Activated B cell treated with CpG ODN at 0.5 μM for 24 hours (primary cell): ENCODE measurements around the gene NCAPD2. TPM values are rescaled to one million over a fixed set of nuclear protein-coding genes. Genes with fewer than 3 reads are reported as not detected.

Experiments used
- ATAC-seq: fragments of 200-7000 bp; cut with Tn5 transposase; one replicate; pipeline ENCODE4 v1.10.0; 2021; ENCODE audit warnings: low read depth, mild to moderate bottlenecking, moderate library complexity
- CTCF ChIA-PET: fragments of 350-600 bp; sonication (Branson Sonifier 250); formaldehyde crosslinking; loops from one replicate; lab custom pipeline; 2021; ENCODE audit warnings: antibody characterized with exemption; lab: Charles Lee
- POLR2A ChIA-PET: fragments of 350-600 bp; sonication (Branson Sonifier 250); formaldehyde crosslinking; loops from one replicate; lab custom pipeline; 2021; ENCODE audit warnings: antibody characterized with exemption; lab: Charles Lee
- DNase-seq: peaks from one replicate; pipeline ENCODE4 v3.0.0; 2022
- H3K27ac Mint-ChIP-seq: one replicate; pipeline ENCODE4 v1.8.0; 2020; ENCODE audit warnings: mixed read lengths
- H3K27me3 Mint-ChIP-seq: one replicate; pipeline ENCODE4 v1.8.0; 2021; ENCODE audit warnings: mixed read lengths
- H3K36me3 Mint-ChIP-seq: one replicate; pipeline ENCODE4 v1.8.0; 2021; ENCODE audit warnings: low read depth, mixed read lengths
- H3K4me1 Mint-ChIP-seq: one replicate; pipeline ENCODE4 v1.8.0; 2021; ENCODE audit warnings: mixed read lengths
- H3K4me3 Mint-ChIP-seq: one replicate; pipeline ENCODE4 v1.8.0; 2020; ENCODE audit warnings: mild to moderate bottlenecking, mixed read lengths
- H3K9me3 Mint-ChIP-seq: one replicate; pipeline ENCODE4 v1.8.0; 2020; ENCODE audit warnings: mixed read lengths
- CTCF ChIP-seq: fragments of 200-600 bp; IDR thresholded peaks from one replicate; pipeline ENCODE4 v1.8.0; 2022; ENCODE audit warnings: antibody characterized with exemption, mild to moderate bottlenecking
- intact Hi-C: fragments of 100-400 bp; cut with micrococcal nuclease; formaldehyde crosslinking; loops from one replicate; pipeline ENCODE4 v1.15.1; 2024
- total RNA-seq: library from RNA; stranded (reverse); gene quantifications from 2 replicates; pipeline ENCODE4 v1.2.3, GENCODE V29; 2022

Gene NCAPD2
- total RNA-seq, 1 donor from 2014 or later: 40.9 TPM

DNA sequence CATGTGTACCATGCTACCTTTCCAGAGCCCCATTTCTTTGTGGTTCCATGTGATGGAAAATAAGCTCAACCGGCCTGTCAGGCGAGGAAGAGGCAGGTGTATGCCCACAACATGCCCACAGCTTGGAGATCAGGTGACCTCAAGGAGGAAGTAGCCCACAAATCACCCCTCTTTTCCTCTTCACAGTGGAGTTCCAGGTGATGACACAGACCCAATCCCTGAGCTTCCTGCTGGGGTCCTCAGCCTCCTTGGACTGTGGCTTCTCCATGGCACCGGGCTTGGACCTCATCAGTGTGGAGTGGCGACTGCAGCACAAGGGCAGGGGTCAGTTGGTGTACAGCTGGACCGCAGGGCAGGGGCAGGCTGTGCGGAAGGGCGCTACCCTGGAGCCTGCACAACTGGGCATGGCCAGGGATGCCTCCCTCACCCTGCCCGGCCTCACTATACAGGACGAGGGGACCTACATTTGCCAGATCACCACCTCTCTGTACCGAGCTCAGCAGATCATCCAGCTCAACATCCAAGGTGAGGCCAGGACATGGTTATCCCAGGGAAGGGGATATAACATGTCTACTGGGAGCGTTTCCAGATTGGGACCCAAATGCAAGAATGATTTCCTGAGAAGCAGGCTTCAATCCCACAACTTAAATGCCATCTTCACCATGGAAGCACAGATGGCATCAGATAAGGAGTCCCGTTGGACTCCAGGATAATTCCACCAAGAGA lies 36.5 kb upstream of the NCAPD2 start:
- TF ChIP-seq CTCF: no peak
- intact Hi-C loops: no loop called here
- Mint-ChIP-seq H3K4me3 (no peak overlapping the region), H3K36me3 (peaks cover 91% of the 10 kb centered on the region), H3K27me3 (no peaks in the 10 kb centered on the region), H3K4me1 (peaks cover 68% of the 10 kb centered on the region), H3K27ac (peak overlapping the region; percentile 41), H3K9me3 (no peaks in the 10 kb centered on the region)
- CTCF ChIA-PET: interaction anchor here (1.0 kb wide), 1 partner anchor 8 kb away, joined by 3 read pairs; no protein-coding TSS in a partner anchor
- ATAC-seq (no peak), DNase-seq (no peak)
- POLR2A ChIA-PET: interaction anchor here (0.8 to 1.6 kb wide), 6 partner anchors 10 to 77 kb away, joined by 3 to 9 read pairs (median 3); partner anchors contain the start of genes CD27, GAPDH and VAMP1

DNA sequence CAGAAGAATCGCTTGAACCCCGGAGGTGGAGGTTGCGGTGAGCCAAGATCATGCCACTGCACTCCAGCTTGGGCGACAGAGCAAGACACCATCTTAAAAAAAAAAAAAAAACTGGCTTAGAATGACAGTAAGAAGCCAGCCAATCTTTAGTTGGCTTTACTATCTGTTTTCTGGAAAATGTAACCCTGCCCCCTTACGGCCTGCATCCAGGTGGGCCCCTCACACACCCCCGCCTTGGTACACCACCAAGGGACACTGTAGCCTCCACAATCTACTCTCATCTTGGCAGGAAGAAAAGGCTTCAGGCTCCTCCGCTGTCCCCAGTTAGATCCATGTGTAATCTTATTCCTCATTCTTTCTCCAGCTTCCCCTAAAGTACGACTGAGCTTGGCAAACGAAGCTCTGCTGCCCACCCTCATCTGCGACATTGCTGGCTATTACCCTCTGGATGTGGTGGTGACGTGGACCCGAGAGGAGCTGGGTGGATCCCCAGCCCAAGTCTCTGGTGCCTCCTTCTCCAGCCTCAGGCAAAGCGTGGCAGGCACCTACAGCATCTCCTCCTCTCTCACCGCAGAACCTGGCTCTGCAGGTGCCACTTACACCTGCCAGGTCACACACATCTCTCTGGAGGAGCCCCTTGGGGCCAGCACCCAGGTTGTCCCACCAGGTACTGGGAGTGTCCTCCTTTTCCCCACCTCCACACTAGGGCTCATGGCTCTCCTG lies 35.5 kb upstream of the NCAPD2 start:
- H3K4me3 Mint-ChIP-seq: no peak overlapping the region
- H3K4me1 Mint-ChIP-seq: peaks cover 68% of the 10 kb centered on the region
- H3K27me3 Mint-ChIP-seq: no peaks in the 10 kb centered on the region
- no peak for TF ChIP-seq CTCF
- intact Hi-C loops: no loop called here
- DNase-seq (no peak), ATAC-seq (no peak)
- CTCF ChIA-PET: interaction anchor here (1.7 kb wide), 1 partner anchor 14 kb away, joined by 3 read pairs; the partner anchor contains the start of gene CD27
- H3K36me3 Mint-ChIP-seq: peaks cover 92% of the 10 kb centered on the region
- POLR2A ChIA-PET: interaction anchor here (1.0 to 6.1 kb wide), 3 partner anchors 12 to 33 kb away, joined by 3 to 144 read pairs (median 104); partner anchors contain the start of genes CD27 and VAMP1
- peak overlapping the region; percentile 81 for H3K27ac Mint-ChIP-seq
- no peaks in the 10 kb centered on the region for H3K9me3 Mint-ChIP-seq

DNA sequence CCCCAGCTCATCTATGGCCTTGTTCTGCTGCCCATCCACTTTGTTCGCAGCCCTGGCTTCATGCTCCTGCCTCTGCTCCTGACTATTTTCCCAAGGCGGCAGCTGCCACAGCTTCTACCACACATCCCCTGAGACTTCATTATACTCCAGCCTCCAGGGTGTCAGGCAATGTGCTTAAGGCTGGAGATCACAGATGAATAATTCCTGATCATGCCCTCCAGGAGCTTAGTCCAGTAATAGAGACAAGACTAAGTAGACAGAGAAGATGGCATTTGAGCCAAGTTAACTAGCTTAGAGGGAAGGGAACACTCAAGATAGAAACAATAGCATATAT lies 34.9 kb upstream of the NCAPD2 start:
- intact Hi-C loops: no loop called here
- CTCF ChIA-PET: interaction anchor here (1.7 kb wide), 1 partner anchor 15 kb away, joined by 3 read pairs; the partner anchor contains the start of gene CD27
- POLR2A ChIA-PET: interaction anchor here (0.7 to 7.6 kb wide), 4 partner anchors 12 to 73 kb away, joined by 3 to 200 read pairs (median 124); partner anchors contain the start of genes CD27 and VAMP1
- Mint-ChIP-seq H3K9me3 (no peaks in the 10 kb centered on the region), H3K27me3 (no peaks in the 10 kb centered on the region), H3K4me3 (no peak overlapping the region), H3K36me3 (peaks cover 92% of the 10 kb centered on the region), H3K4me1 (peaks cover 72% of the 10 kb centered on the region), H3K27ac (peak overlapping the region; percentile 81)
- ATAC-seq (no peak), DNase-seq (no peak)
- no peak for TF ChIP-seq CTCF

- TF ChIP-seq CTCF: no peak
- no peak for ATAC-seq
- peak overlapping the region; percentile 61 for H3K4me3 Mint-ChIP-seq
- no peak for DNase-seq
- intact Hi-C loops: loop anchor here (1.0 kb wide), 1 partner anchor 9 kb away; the partner anchor contains the start of gene TAPBPL
- H3K36me3 Mint-ChIP-seq: peaks cover 92% of the 10 kb centered on the region
- H3K4me1 Mint-ChIP-seq: peaks cover 84% of the 10 kb centered on the region
- no peaks in the 10 kb centered on the region for H3K9me3 Mint-ChIP-seq
- H3K27me3 Mint-ChIP-seq: no peaks in the 10 kb centered on the region
- ChIA-PET CTCF (interaction anchor here (1.7 to 7.1 kb wide), 5 partner anchors 8 to 77 kb away, joined by 5 to 276 read pairs (median 11); partner anchors contain the start of genes TAPBPL and VAMP1), POLR2A (interaction anchor here (0.6 to 7.6 kb wide), 16 partner anchors 10 to 483 kb away, joined by 3 to 200 read pairs (median 6); partner anchors contain the start of genes C12orf57, CD27, GAPDH and MRPL51)
- H3K27ac Mint-ChIP-seq: peak overlapping the region; percentile 99
These were observed 33.0 kb upstream of the NCAPD2 start for GRCh38 chr12:6460751-6461371.
